NT2/D1 (cell line): ENCODE results near the gene FARS2.

ENCODE experiments used
- DNase-seq: peaks from one replicate; pipeline ENCODE4 v3.0.0-alpha.2; 2011; ENCODE audit warnings: low read depth, low spot score
- H3K27me3 ChIP-seq: 2 replicates; pipeline ENCODE4 v1.6.0; 2011; ENCODE audit warnings: mild to moderate bottlenecking; ENCODE audit not compliant: insufficient read length, insufficient read depth
- H3K36me3 ChIP-seq: 2 replicates; pipeline ENCODE4 v1.6.1; 2011; ENCODE audit warnings: mild to moderate bottlenecking, low read length, mixed read lengths; ENCODE audit not compliant: insufficient read depth, insufficient read length
- H3K4me1 ChIP-seq: 2 replicates; pipeline ENCODE4 v1.5.1; 2011; ENCODE audit not compliant: insufficient read depth, insufficient read length
- H3K4me3 ChIP-seq: 2 replicates; pipeline ENCODE4 v1.5.1; 2011; ENCODE audit warnings: low read depth; ENCODE audit not compliant: insufficient read length
- H3K9ac ChIP-seq: 2 replicates; pipeline ENCODE4 v1.6.0; 2011; ENCODE audit warnings: low read depth; ENCODE audit not compliant: insufficient read length
- H3K9me3 ChIP-seq: 2 replicates; pipeline ENCODE4 v1.5.1; 2011; ENCODE audit warnings: mild to moderate bottlenecking, low read length; ENCODE audit not compliant: insufficient read depth
- SUZ12 ChIP-seq: IDR thresholded peaks from 2 replicates; pipeline ENCODE4 v1.6.1; 2011; ENCODE audit not compliant: insufficient read length, insufficient read depth; ENCODE audit errors: extremely low read depth
- YY1 ChIP-seq: IDR thresholded peaks from 2 replicates; pipeline ENCODE4 v1.6.1; 2011; ENCODE audit not compliant: insufficient read length, insufficient read depth
- ZNF274 ChIP-seq: IDR thresholded peaks from 2 replicates; pipeline ENCODE4 v1.6.1; 2011; ENCODE audit warnings: mild to moderate bottlenecking, low read depth, low read length

The FARS2 gene

GRCh38 chr6:5439749-5440148, 178.4 kb downstream of the FARS2 start:
- no peaks in the 10 kb centered on the region for H3K27me3 ChIP-seq
- no peaks in the 10 kb centered on the region for H3K9me3 ChIP-seq
- peaks cover 3% of the 10 kb centered on the region for H3K36me3 ChIP-seq
- H3K4me1 ChIP-seq = no peaks in the 10 kb centered on the region
- no peak for DNase-seq
- no peak overlapping the region for H3K9ac ChIP-seq
- no peak for TF ChIP-seq ZNF274
- no peak for TF ChIP-seq YY1
- TF ChIP-seq SUZ12 = no peak
- H3K4me3 ChIP-seq = no peak overlapping the region

- H3K4me1 ChIP-seq = no peaks in the 10 kb centered on the region
- no peak overlapping the region for H3K4me3 ChIP-seq
- no peak for DNase-seq
Measured at GRCh38 chr6:5442319-5442718, 181.0 kb downstream of the FARS2 start.

GRCh38 chr6:5442916-5443315, 181.6 kb downstream of the FARS2 start:
- no peak for TF ChIP-seq ZNF274
- TF ChIP-seq SUZ12 = no peak
- TF ChIP-seq YY1 = no peak
- H3K36me3 ChIP-seq = no peaks in the 10 kb centered on the region
- no peak for DNase-seq

More at GRCh38 chr6:5442319-5442718, 181.0 kb downstream of the FARS2 start:
- TF ChIP-seq ZNF274 (no peak), YY1 (no peak), SUZ12 (no peak)
- Histone ChIP-seq H3K9me3 (no peaks in the 10 kb centered on the region), H3K36me3 (no peaks in the 10 kb centered on the region), H3K27me3 (no peaks in the 10 kb centered on the region), H3K9ac (no peak overlapping the region)

GRCh38 chr6:5443491-5443890, 182.2 kb downstream of the FARS2 start:
- H3K9ac ChIP-seq = no peak overlapping the region
- no peak for DNase-seq
- TF ChIP-seq YY1 (no peak), SUZ12 (no peak), ZNF274 (no peak)

More at GRCh38 chr6:5442916-5443315, 181.6 kb downstream of the FARS2 start:
- Histone ChIP-seq H3K4me3 (no peak overlapping the region), H3K9me3 (no peaks in the 10 kb centered on the region), H3K4me1 (no peaks in the 10 kb centered on the region), H3K9ac (no peak overlapping the region), H3K27me3 (no peaks in the 10 kb centered on the region)

GRCh38 chr6:5446362-5447075, 185.2 kb downstream of the FARS2 start:
- H3K4me1 ChIP-seq = no peaks in the 10 kb centered on the region
- H3K9me3 ChIP-seq = no peaks in the 10 kb centered on the region
- DNase-seq = no peak
- no peaks in the 10 kb centered on the region for H3K36me3 ChIP-seq
- TF ChIP-seq ZNF274 (no peak), YY1 (no peak), SUZ12 (no peak)
- H3K27me3 ChIP-seq = no peaks in the 10 kb centered on the region
- no peak overlapping the region for H3K9ac ChIP-seq
- H3K4me3 ChIP-seq = no peak overlapping the region

More at GRCh38 chr6:5443491-5443890, 182.2 kb downstream of the FARS2 start:
- H3K27me3 ChIP-seq = no peaks in the 10 kb centered on the region
- H3K36me3 ChIP-seq = no peaks in the 10 kb centered on the region
- H3K4me1 ChIP-seq = no peaks in the 10 kb centered on the region
- no peaks in the 10 kb centered on the region for H3K9me3 ChIP-seq
- H3K4me3 ChIP-seq = no peak overlapping the region

- no peaks in the 10 kb centered on the region for H3K9me3 ChIP-seq
- no peaks in the 10 kb centered on the region for H3K27me3 ChIP-seq
- H3K9ac ChIP-seq = no peak overlapping the region
- H3K4me1 ChIP-seq = no peaks in the 10 kb centered on the region
- DNase-seq = no peak
- H3K4me3 ChIP-seq = no peak overlapping the region
- no peaks in the 10 kb centered on the region for H3K36me3 ChIP-seq
- TF ChIP-seq SUZ12 (no peak), ZNF274 (no peak), YY1 (no peak)
Measured at GRCh38 chr6:5447921-5448320, 186.6 kb downstream of the FARS2 start.

GRCh38 chr6:5450073-5450472, 188.8 kb downstream of the FARS2 start:
- Histone ChIP-seq H3K36me3 (no peaks in the 10 kb centered on the region), H3K27me3 (no peaks in the 10 kb centered on the region), H3K9ac (no peak overlapping the region), H3K4me1 (no peaks in the 10 kb centered on the region), H3K9me3 (no peaks in the 10 kb centered on the region), H3K4me3 (no peak overlapping the region)
- DNase-seq = no peak
- no peak for TF ChIP-seq ZNF274
- no peak for TF ChIP-seq SUZ12
- TF ChIP-seq YY1 = no peak
